GM20000 (cell line): ENCODE data around the gene GBE1.
"Not testable (repeated sequence)": the region's sequence is repeated elsewhere in the genome, so short reads cannot be mapped to it uniquely, and the experiment has no call there.

ENCODE experiments used
- DNase-seq: peaks from one replicate; pipeline ENCODE4 v3.0.0; 2012; ENCODE audit warnings: low spot score
- TF ChIP-seq, protein P1 (sequence below): IDR thresholded peaks from 2 replicates; pipeline ENCODE4 v1.5.1; 2012; ENCODE audit warnings: mild to moderate bottlenecking, control low read depth; ENCODE audit errors: extremely low read depth, missing control alignments

Gene GBE1

DNA sequence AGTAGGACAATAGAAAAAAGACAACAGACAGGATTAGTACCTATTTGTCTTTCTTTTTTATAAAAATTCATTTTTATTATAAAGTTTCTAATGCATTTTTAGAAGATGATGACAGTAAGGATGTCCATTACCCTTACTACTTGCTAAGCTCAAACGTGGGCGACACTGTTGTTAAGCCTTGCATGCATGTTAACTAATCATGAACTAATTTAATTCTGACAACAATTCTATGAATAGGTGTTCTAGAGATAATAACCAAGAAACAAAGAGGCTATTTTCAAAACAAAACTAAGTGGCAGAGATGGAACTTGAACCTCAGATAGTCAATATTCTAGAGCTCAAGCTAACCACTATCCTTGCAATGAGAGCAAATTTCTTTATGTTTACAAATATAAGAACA is 247.9 kb downstream of the GBE1 start:
- no peak for DNase-seq
- TF ChIP-seq, protein P1, sequence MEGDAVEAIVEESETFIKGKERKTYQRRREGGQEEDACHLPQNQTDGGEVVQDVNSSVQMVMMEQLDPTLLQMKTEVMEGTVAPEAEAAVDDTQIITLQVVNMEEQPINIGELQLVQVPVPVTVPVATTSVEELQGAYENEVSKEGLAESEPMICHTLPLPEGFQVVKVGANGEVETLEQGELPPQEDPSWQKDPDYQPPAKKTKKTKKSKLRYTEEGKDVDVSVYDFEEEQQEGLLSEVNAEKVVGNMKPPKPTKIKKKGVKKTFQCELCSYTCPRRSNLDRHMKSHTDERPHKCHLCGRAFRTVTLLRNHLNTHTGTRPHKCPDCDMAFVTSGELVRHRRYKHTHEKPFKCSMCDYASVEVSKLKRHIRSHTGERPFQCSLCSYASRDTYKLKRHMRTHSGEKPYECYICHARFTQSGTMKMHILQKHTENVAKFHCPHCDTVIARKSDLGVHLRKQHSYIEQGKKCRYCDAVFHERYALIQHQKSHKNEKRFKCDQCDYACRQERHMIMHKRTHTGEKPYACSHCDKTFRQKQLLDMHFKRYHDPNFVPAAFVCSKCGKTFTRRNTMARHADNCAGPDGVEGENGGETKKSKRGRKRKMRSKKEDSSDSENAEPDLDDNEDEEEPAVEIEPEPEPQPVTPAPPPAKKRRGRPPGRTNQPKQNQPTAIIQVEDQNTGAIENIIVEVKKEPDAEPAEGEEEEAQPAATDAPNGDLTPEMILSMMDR: no peak

DNA sequence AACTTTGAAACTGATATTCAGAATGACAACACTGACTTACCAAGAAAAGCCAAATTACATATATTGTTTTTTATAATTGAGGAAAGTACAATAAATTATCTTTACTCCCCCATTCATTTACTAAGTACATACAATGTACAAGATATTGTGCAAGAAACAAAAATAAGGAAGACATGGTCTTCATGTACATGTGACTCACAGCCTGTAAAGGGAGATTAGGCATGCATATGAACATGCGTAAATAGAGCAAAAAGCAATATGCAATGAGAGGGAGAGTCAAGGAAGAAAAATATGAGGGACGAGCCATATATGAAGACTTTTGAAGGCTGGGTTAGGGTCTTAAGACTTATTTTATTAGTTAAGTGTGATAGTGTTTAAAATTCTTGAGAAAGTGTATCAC is 258.4 kb downstream of the GBE1 start:
- TF ChIP-seq, protein P1: no peak
- no peak for DNase-seq

DNA sequence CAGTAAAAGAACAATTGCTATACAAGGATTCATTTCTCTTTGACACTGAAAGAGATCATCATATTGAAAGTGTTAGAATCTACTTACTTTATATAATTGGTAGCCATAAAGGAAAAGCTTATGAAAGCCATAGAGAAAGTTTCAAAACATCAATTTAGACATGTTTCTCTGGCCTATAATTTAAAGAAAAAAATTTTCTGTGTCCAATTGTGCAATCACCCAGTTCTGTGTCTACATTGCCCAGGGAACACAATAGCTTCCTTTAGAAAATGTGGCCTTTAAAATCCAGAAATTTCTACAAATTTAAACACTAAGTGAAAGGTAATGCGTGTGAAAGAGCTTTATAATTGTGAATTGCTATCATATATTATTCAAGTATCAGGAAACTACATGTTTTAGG is 259.2 kb downstream of the GBE1 start:
- DNase-seq: no peak
- TF ChIP-seq, protein P1: no peak

DNA sequence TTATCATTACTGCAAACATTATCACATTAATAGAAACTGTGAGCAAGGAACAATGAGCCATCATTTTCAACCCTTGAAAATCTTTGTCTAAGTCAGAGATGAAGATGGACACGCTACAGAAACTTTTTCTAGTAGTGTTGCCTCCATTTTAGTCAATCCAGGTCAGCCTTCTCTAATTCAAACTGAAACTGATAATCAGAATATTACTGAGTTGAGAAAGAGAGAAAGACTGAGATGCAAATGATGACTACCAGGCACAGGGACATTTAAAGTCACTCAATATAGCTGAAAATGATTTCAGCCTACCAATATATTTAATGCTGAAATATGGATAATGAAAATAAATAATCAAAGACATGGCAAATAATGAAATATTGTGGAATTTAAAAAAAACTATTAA is 261.4 kb downstream of the GBE1 start:
- DNase-seq: no peak
- TF ChIP-seq, protein P1: no peak

DNA sequence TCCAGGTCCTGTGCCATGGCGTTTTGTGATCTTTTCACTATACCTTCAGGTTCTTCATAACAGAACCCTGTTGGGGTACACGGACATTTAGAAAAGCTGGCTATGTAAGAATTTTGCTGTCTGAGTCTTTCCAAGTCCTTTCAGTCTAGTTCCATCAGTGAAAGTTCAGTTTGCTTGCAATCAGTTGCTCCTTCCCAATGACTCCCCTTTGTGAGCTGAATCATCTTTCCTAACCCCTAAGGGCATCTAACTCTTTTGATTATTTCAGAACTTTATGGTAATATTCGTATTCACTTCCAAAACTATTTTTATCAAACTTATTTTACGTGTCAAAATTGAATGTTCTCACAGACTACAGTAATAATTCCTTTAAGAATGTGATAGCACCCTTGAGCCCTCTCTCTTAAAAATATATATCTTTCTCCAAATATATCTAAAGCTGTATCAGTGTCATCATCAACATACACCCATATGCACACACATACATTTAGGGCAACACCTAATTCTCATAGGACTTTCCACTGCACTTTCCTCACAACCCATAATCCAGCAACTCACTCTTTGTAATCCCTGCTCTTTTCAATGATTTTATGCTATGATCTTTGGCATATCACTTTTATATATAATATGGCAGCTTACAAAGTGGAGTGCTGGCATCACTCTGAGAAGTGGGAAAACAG is 263.7 kb downstream of the GBE1 start:
- DNase-seq: no peak
- TF ChIP-seq, protein P1: no peak

DNA sequence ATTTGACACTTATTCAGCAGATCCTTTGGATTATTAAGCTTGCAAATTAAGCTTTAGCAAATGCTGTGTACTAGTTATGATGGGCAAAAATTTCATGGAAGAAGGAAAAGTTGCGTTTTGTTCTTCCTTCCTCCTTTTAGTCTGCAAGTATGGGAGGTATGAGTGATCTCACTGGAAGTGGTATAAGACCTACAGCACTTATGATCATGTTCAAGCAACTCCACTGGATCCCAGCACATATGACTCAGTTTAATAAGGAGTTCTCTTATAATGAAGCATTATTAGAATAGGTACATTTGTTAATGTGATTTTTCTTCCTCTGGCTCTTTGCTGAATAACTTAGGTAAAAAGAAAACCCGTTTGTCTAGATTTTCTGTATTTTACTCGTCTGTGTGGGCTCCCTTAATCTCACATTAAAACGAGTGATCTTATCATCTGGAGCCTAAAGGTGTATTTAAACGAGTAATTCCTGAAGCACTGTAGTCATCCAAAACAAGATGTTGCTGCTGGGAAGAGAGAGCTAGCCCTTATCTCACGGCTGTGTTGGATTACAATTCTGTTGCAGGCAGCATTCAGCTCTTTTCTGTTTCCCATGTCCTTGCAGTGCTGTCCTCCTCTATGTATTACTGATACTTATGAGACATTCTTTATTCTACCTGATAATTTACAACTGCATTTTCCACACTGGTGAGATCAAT is 264.9 kb downstream of the GBE1 start:
- TF ChIP-seq, protein P1: no peak
- no peak for DNase-seq

DNA sequence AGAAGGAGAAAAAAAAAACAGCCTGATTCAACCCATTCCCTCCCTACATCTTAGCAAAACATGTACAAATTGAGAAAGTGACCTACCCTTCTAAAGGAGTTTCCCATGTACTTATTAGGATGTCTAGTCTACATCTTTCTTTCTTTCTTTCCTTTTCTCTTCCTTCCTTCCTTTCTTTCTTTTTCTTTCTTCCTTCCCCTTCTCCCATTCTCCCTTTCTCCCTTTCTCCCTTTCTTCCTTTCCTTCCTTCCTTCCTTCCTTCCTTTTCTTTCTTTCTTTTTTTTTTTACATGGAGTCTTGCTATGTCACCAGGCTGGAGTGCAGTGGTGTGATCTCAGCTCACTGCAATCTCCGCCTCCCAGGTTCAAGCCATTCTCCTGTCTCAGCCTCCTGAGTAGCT is 269.0 kb downstream of the GBE1 start:
- DNase-seq: not testable (repeated sequence)

DNA sequence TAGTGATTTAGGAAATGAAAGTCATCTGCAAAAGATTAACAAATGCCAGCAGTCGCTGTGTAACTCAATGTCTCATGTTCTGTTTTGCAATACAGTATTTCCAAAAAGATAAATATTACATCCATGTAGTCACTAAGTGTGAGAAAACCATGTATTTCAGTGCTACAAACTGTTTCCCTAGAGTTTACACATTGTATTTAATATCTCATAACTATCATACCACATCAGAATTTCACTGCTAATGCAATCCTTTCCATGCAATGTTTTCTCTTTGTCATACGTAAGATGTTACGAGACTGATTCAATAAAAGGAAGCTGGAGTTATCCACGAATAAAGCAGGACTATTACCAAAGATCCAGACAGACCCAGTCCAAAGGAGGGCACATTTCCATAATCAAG is 269.4 kb downstream of the GBE1 start:
- TF ChIP-seq, protein P1: no peak
- DNase-seq: no peak
